HG03457 (cell line): ENCODE data around the gene TOP1.
"Not testable (repeated sequence)": the region's sequence is repeated elsewhere in the genome, so short reads cannot be mapped to it uniquely, and the experiment has no call there.

Experiments
- ATAC-seq: cut with Tn5 transposase; IDR thresholded peaks from one replicate; pipeline ENCODE4 v1.9.1; 2021; ENCODE audit warnings: moderate number of reproducible peaks; ENCODE audit not compliant: unreplicated experiment

TOP1 gene

GRCh38 chr20:41003143-41003935 is 25.3 kb upstream of the TOP1 start:
- ATAC-seq, result no peak

DNA sequence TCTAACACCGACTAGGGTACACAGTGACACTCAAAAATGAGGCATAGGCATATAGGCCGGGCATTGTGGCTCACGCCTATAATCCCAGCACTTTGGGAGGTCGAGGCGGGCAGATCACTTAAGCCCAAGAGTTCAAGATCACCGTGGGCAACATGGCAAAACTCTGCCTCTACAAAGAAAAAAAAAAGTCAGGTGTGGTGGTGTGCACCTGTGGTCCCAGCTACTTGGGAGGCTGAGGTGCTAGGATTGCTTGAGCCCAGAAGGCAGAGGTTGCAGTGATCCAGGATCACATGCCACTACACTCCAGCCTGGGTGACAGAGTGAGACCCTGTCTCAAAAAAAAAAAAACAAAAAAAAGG is 24.7 kb upstream of the TOP1 start:
- ATAC-seq, result not testable (repeated sequence)

- ATAC-seq, result no peak
Measured at GRCh38 chr20:41004531-41005360, 23.9 kb upstream of the TOP1 start.

GRCh38 chr20:41005361-41005729 is 23.3 kb upstream of the TOP1 start:
- no peak for ATAC-seq

GRCh38 chr20:41006126-41006935 is 22.3 kb upstream of the TOP1 start:
- ATAC-seq, result no peak

- ATAC-seq, result no peak
Measured at GRCh38 chr20:41006936-41007474, 21.6 kb upstream of the TOP1 start.

GRCh38 chr20:41007481-41007880 is 21.1 kb upstream of the TOP1 start:
- ATAC-seq, result no peak

GRCh38 chr20:41009946-41010345 is 18.7 kb upstream of the TOP1 start:
- ATAC-seq, result no peak

DNA sequence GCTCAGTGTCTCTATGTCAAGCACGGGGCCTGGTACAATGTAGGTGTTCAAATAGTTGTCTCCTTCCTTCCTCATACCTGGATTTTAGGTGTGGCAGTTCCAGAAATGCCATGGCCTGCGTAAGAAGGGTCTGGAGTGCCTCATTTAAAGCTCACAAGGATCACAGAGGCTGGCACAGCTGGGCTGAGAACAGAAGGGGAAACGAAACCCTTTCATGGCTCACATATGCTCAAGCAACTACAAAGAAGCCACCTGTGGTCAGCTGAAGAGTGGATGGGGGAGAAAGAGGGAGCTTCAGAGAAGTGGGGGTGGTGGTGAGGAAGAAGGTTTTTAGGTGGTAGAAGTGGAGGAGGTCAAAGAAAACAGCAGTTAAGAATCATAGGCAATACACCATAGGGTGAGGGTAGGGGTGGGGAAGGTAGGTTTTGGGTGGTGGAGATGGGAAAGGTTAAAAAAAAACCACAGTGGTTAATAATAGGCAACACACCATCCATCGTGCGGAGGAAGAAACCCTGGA is 17.0 kb upstream of the TOP1 start:
- peak; percentile 85 for ATAC-seq

- ATAC-seq, result no peak
Measured at GRCh38 chr20:41014561-41015088, 14.0 kb upstream of the TOP1 start.

DNA sequence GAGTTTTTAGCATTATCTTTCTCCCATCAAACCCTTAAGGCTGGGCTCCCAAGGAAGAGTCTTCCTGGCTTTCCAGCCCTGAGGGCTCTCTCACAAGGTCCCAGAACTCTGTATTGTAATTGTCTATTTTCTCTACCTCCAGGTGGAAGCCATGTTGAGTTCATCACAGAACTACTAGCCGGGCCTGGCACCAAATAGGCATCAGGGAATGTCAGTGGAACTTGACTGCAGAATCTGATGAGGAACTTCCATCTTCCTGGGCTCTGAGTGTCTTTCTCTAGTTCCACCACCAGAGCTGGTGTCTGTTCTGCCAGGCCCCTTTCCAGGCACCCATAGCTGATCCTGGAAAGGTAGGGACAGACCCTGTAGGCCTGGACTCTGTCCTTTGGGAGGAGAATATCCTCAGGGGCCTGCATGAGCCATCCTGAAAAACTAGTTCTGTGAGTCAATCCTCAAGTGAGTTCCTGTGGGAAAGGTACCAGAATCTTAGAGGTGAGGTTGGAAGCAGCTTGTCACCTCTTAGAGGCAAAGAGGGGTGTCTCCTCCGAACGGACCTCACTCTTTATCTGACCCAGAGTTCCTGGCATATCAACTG is 11.1 kb upstream of the TOP1 start:
- ATAC-seq, result no peak

DNA sequence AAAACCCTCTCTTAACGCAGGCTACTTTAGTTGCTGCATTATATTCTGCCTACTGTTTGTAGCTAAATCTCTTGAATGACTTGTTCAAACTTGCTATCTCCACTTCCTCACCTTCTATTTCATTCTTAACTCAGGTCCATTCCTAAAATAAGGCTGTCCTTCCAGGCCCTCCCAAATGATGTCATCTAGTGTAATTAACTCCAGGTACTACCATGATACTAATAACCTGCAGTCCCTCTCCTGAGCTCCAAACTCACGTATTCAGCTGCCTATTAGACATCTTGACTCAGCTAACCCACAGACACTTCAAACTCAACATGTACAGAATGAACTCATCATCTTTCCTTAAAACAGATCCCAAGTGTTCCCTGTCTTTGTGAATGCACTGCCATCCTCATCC is 10.5 kb upstream of the TOP1 start:
- ATAC-seq, result no peak

DNA sequence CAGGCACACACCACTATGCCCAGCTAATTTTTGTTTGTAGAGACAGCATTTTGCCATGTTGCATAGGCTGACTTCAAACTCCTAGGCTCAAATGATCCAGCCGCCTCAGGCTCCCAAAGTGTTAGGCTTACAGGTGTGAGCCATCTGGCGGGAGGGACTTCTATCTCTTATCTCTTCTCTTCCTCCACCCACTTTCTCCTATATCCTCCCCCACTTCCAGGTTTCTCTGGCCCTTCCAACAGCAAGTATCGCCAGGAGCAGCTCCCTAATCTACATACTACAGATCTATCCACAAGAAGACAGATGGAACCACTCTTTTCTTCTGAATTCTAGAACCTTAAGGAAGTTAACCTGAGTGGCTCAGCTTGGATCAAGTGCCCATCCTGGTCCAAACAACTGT is 5.1 kb upstream of the TOP1 start:
- ATAC-seq, result no peak

DNA sequence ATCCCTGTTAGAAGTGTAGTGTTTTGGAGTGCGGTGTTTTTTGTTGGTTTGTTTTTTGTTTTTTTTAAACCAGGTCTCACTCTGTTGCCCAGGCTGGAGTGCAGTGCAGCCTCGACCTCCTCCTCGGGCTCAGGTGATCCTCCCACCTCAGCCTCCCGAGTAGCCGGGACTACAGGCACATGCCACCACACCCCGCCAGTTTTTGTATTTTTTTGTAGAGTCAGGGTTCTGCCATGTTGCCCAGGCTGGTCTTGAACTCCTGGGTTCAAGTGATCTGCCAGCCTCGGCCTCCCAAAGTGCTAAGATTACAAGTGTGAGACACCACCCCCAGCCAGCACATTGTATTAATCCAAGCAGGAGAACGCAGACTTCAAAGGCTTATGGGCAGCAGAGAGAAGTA is 1.3 kb upstream of the TOP1 start:
- no peak for ATAC-seq

DNA sequence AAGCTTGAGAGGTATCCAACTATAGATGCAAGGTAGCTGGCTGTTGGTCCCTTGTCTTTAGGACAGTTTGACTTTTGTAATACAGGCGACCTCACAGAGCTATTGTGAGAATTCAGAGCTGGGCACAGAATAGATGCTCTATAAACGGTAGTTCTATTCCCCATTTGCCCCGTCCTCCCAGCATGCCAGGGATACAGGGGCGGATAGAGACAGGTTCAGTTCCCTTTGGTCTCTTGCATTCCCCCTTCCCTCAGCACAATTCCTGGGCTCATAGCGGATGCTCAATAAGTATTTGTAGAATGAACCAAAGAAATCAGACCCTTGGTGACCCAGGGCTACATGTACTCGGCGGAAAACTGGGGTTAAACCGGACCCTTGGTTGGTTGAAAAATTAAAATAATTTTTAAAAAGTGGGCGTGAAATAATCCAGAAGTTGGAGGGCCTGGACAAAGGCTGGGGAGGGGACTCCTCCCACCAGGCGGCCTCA is 707 bp upstream of the TOP1 start:
- ATAC-seq, result no peak

GRCh38 chr20:41029150-41029901 is 704 bp downstream of the TOP1 start:
- ATAC-seq, result peak; percentile 7

DNA sequence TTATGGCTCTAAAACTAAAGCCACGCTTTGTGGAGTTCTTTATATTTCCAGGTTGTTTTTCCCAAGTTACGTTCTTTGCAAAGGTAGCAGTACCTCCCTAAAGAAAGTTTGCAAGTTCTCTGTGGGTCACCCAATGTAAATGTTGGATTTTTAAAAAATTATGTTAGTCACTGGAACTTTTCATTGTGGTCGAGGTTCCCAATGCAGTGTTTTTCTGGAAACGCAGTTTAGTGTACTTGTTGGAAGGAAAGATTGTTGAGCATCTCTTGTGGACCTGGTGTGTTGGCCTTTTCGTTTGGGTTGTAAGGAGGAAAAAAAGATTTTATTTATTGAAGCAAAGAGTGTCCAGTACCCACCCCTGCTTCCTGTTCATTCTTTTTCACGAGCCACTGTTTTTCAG is 1.4 kb downstream of the TOP1 start:
- ATAC-seq, result no peak

GRCh38 chr20:41030531-41031242 is 2.1 kb downstream of the TOP1 start:
- no peak for ATAC-seq

DNA sequence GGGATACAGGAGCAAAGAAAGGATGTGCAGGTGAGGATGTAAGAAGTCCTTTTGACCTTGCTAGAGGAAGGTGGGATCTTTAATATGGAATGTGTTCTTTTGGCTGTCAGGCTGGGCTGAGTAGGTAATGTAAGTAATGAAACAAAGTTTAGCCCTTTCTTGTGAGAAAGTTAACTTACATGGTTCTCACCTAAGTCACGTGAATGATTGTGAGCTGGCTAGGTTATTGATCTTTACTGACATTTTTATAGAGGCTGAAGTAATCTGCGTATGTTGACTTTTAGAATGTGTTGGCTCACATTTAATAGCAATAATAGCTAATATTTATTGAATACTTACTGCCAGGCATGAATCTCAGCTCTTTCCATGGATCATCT is 2.6 kb downstream of the TOP1 start:
- ATAC-seq, result no peak
